Regular cardiac myocyte (primary cell): Measurements from ENCODE around the gene MCL1. TPM values are rescaled to one million over a fixed set of nuclear protein-coding genes. Genes with fewer than 3 reads are reported as not detected.

Source experiments
- total RNA-seq: library from RNA; depleted of rRNA; stranded (reverse); fragments of >200 nt; gene quantifications from 2 replicates; pipeline ENCODE4 v1.2.3, GENCODE V29; 2014

Gene MCL1
- total RNA-seq, result 260 and 397 TPM in 2 replicates

DNA sequence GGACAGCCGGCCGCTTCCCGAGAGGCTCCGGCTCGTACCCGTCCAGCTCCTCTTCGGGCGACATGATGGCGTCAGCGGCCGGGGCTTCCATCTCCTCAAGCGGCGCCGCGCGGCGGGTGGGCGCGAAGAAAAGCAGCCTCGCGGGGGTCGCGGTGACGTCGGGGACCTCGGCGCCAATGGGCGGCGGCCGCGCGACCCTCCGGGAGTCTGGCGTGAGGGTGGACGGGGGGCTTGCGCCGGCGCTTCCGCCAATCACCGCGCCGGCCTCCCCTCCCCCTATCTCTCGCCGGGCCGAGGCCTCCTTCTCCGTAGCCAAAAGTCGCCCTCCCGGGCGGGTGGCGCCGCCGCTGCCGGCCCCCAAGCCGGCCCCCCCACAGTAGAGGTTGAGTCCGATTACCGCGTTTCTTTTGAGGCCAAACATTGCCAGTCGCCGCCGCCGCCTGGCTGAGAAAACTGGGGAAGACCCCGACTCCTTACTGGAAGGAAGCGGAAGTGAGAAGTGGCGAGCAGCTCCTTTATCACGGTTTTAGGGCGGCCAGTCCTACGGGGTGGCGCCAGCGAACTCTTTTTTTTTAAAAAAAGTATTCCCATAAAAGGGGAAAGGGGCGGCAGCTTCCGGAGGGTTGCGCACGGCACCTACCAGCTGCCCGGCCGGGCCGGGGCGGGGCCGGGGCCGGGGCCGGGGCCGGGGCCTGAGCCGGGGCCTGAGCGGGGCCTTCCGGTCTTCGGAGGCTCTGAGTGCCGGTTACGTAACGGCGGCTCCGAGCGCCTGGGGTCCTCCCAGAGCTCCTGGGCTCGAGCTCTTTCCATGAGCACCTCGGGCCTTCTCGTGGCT, at the start of gene MCL1:
Gene MCL1 (minus strand): TSS at position 501 of the 835 bp plus-strand sequence. CDS start 80 bp downstream, at position 421.

DNA sequence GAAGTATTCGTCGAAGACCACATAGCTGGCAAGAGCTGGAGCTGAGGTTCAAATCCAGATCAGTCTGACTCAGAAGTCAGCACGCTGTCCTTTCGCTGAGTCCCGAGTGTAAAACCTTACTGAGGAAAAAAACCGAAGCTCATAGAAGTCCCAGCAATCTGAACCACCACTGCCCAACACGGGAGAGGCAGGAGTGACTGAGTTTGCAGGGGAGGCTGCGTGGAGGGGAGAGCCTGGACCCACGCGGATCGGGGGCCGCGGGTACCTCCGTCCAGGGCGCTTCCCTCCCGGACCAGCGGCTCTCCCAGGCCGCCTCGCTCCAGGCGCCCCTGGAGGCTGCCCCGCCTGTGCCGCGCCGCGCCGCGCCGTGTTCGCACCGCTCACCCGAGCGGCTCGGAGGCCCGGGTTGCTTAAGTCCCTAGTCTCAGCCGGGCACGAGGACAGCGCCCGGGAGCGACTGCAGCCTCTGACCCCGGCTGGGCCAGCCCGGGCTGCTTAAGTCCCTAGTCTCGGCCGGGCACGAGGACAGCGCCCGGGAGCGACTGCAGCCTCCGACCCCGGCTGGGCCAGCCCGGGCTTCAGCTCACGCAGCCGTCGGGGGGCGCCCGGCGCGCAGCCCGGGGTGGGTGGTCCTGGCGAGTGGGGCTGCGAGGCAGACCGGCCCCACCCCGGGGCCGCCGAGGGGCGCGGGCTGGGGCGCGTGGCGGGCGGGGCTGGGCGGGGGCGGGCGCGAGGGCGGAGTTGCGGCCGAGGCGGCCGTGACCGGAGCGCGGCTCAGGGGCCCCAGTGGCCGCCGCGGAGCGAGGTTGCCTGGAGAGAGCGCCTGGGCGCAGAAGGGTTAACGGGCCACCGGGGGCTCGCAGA, 30.5 kb downstream of the MCL1 start, which contains the start of gene ADAMTSL4:
Gene ADAMTSL4 (plus strand): TSS at position 777 of the 864 bp plus-strand sequence. CDS start 2,881 bp downstream, outside the sequence.

Other genes starting within 250 kb of the MCL1 start
- gene RPRD2, start 215.5 kb downstream of the MCL1 start, total RNA-seq, result 5.0 and 6.5 TPM in 2 replicates
- gene TARS2, start 92.2 kb downstream of the MCL1 start, total RNA-seq, result 14.1 and 18.8 TPM in 2 replicates
- 8.2 and 13.8 TPM in 2 replicates for gene ECM1, start 71.5 kb downstream of the MCL1 start, total RNA-seq
- gene FALEC, start 63.9 kb downstream of the MCL1 start, total RNA-seq, result 0.28 TPM in 1 of 2 replicates, not detected in the other
- gene ADAMTSL4, start 30.2 kb downstream of the MCL1 start, total RNA-seq, result 0.77 and 4.2 TPM in 2 replicates
- 107 and 128 TPM in 2 replicates for gene ENSA, start 50.0 kb upstream of the MCL1 start, total RNA-seq
- gene GOLPH3L, start 117.5 kb upstream of the MCL1 start, total RNA-seq, result 11.6 and 12.7 TPM in 2 replicates
- gene HORMAD1, start 141.3 kb upstream of the MCL1 start, total RNA-seq, result 0.19 and 0.28 TPM in 2 replicates
- 3.3 and 12.4 TPM in 2 replicates for gene CTSS, start 186.2 kb upstream of the MCL1 start, total RNA-seq
- 5.4 and 24.2 TPM in 2 replicates for gene CTSK, start 228.7 kb upstream of the MCL1 start, total RNA-seq